ENCODE data around the gene MAPK10.

- TF ChIP-seq, protein P1, sequence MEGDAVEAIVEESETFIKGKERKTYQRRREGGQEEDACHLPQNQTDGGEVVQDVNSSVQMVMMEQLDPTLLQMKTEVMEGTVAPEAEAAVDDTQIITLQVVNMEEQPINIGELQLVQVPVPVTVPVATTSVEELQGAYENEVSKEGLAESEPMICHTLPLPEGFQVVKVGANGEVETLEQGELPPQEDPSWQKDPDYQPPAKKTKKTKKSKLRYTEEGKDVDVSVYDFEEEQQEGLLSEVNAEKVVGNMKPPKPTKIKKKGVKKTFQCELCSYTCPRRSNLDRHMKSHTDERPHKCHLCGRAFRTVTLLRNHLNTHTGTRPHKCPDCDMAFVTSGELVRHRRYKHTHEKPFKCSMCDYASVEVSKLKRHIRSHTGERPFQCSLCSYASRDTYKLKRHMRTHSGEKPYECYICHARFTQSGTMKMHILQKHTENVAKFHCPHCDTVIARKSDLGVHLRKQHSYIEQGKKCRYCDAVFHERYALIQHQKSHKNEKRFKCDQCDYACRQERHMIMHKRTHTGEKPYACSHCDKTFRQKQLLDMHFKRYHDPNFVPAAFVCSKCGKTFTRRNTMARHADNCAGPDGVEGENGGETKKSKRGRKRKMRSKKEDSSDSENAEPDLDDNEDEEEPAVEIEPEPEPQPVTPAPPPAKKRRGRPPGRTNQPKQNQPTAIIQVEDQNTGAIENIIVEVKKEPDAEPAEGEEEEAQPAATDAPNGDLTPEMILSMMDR (IDR thresholded peaks at IDR 0.05): no peak
- TF ChIP-seq POLR2A (IDR thresholded peaks at IDR 0.05): no peak
Measured at GRCh38 chr4:86032476-86033022, 327.3 kb downstream of the MAPK10 start.
